Stimulated activated CD8-positive, alpha-beta memory T cell treated with anti-CD3 and anti-CD28 coated beads, Interleukin-4, amount 100 ng/mL, for 24 hours (primary cell): Measurements from ENCODE around the gene LSS.

ENCODE experiments used
- DNase-seq: peaks from one replicate; pipeline ENCODE4 v3.0.0-alpha.2; 2020; ENCODE audit warnings: low read depth

LSS gene

DNA sequence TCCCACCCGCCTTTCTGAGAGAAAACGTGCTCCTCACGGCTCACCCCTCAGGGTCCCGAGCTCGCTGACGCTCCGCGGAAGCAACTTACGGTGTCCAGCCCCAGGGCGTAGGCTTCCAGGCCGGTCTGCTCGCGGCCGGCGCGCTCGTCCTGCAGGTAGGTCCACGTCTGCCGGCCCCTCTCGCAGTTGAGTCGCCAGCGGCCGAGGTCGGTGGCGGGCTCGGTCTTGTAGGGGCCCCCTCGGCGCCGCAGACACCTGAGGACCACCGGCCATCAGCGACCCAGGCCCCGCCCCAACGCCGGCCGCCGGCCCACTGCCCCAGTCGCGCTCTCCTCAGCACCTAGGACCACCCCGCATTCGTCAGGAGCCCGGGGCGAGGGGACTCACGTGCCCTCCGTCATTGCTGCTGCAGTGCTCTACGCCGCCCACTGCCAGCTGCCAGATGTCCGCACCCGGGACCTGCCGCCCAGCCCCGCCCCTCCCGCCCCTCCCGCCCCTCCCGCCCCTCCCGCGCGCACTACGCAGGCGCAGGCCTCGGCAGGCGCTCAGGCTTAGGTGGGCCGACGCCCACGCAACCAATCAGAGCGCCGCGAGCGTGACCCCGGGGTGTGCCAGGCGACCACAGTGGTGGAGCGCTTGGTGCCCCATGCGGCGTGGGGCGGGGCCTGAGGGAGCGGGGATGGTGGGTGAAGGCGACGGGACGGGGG is at the start of gene LSS:
TSS of gene LSS (minus strand) at position 430 of the 707 bp plus-strand sequence. CDS start at position 401, 29 bp downstream.
- DNase-seq = peak; percentile 96

DNA sequence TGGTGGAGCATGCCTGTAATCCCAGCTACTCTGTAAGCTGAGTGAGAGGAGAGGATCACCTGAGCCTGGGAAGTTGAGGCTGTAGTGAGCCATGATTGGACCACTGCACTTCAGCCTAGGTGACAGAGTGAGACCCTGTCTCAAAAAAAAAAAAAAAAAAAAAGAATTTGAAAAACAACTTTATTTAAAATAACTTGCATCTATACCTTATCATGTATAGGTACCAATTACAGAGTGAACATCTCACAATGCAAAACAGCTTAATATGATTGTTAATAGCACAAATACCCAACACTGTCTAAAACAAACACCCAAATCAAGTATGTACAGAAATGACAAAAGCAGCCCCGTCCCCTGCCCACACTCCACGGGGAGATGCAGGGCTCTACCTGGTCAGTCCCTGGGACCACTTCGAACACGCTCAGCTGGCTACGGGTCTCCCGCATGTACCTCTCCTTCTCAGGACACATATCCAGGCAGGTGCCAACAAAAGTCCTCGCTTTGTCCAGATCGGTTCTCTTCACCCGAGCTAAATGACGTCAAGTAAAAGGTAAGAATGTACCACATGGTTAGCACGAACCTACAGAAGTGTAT is 46.3 kb upstream of the LSS start:
- DNase-seq = no peak

DNA sequence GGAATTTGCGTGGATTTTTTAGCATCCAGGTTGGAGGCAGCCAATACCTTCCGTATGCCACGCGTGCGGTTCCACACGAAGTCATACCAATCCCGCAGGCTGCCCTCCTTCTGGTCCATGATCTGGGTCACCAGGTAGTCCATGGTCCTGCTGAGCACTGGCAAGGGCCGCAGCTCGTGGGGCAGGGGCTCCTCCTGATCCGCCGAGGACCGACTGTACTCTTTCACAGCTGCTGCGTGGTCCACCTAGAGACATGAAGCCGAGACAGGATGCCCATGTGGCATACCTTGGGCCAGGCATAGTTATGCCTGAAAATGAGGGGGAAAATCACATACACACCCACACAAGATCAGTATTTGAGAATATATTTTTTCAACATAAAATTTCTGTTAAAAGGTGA is 44.8 kb upstream of the LSS start:
- no peak for DNase-seq

DNA sequence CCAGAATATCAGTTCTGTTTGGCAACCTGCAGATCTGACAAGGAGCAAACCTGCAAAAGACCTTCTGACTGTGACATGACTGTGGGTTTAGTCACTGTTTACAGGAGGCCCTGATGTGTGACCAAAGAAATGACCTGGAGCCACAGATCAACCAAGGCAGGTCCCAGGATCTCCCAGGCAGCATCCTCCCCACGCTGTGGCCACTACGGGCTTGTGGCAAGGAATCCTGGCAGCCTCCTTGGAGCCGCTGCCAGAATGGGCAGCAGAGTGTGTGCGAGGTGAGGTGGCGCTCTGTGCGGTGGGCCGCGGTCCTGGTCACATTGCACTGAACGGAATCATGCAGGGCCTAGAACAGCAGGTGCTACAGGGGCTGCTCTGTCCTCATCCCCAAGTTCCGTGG is 40.9 kb upstream of the LSS start:
- no peak for DNase-seq

DNA sequence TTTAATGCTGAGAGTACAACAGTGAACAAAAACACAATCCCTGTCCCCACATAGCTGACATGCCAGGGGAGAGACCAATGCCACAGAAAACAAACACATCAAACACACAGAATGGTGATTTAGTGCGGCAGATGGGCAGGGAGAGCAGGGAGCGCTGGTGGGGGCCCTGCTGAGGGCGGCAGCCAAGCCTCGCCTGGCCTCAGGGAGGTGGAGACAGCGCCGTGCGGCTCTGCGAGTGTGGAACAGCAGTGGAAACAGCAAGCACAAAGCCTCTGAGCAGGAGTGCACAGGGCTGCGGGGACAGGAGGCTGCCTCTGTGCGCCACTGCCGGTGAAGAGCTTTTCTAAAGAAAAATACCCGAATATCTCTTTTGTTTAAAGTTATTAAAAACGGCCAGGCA is 39.8 kb upstream of the LSS start:
- DNase-seq = no peak

DNA sequence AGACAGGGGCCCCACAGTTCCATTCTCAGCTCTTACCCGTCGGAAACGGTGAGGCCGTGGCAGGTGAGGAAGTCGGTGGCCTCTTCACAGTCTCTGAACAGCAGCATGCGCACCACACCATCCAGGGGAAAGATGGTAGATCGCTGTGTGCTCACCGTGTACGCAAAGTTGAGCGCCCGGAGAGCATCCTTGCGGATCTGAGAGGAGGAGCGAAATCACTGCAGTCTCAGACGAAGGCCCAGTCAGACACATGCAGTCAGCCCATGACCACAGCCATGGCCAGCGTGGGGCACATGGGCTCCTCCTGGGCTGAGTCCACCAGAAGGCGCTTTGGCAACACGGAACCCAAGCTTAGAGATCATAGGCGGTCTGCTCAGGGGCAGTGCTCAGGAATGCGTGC is 38.4 kb upstream of the LSS start:
- DNase-seq = no peak

DNA sequence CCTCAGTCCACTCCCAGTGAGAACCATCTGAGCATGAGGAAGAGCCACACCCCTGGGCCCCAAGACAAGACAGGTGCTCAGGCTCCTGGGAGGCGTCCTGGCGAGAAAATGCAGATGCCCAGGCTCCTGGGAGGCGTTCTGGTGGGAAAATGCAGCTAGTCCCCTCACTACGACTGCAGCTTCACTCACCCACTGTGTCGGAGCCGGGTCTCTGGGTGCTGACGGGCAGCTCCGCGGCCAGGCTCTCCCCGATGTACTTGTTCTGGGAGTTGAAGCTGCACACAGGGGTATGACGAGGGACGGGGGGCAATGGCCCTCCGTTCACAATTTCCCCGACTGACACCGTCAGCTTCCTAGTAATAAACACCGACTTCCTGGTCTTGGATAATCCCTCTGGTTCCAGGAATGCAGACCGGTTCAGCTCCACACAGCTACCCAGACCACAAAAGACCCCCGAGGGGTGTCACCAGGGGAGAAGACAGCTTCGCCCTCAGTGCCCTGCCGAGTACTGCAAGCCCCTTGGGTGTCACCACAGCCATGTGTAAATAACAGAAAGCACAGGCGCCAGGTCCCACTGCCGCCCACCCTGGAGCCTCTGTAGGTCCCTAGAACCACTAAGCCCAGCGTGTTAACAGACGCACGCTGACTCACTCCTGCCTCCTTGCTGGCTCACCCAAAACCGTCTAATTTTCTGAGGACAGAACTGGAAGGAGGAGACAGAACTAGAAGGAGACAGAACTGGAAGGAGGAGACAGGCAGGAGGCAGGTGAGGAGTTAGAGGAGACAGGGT is 37.4 kb upstream of the LSS start:
- DNase-seq = no peak

DNA sequence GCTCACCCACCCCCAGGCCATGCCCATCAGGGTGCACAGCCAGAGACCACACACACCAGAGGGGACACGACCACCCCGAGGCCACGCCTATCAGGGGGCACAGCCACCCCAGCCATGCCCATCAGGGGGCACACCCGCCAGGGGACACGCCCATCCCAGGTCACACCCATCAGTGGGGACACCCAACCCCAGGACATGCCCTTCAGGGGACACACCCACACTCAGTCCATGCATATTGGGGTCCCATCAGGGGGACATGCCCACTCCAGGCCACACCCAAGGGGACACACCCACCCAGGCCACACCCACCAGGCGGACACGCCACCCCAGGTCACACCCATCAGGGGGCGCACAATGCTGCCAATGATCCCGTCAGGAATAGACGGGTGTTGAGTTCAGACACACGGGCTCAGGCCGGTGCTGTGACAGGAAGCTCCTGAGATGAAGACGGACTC is 36.1 kb upstream of the LSS start:
- DNase-seq = no peak

DNA sequence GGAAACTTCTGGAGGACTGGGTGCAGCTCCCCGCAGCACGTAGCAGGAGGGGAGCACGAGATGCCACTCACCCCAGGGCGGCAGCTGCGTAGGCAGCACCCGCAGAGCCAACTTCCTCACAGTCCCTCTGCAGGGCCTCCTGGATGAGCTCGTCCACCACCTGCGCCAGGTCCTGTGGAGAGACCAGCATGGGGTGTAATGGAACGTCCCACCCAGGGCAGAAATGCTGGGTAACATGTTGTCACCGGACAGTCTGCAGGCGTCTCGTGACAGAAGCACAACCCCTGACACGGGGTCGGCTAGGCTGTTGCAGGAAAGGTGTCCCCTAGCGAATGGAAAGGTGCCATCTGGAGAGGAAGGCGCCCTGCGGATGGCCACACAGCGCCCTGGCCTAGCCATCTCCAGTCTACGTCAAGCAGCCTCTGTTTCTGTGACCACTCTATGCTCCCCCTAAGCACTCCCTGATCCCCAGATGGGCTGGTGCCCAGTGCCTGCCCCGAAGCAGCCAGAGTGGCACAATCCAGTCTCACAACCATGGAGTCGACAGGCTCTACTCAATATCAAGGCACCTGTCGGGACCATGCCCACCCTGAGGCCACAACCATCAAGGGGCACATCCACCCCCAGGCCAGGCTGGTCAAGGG is 35.6 kb upstream of the LSS start:
- no peak for DNase-seq

DNA sequence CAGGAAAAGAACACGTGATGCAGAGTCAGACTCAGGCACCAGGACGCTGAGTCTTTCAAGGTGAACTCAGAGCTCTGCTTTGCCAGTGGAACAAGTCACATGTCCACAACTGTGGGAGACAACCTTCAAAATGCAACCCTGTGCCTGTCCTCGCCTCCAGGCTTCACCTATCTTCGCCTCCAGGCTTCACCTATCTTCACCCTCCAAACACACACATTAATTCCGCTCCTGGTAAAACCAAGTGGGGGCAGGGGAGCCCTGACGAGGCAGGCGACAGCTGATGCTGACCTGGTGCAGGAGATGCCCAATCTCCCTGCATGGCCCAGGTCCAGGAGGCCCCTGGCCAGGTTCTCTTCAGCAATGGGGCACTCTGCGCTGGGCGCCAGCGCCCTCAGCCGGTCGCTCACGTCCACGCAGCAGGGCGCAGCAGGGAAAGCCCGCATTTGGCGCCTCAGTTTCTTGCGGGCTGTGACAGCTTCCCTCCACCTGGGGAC is 28.0 kb upstream of the LSS start:
- no peak for DNase-seq

DNA sequence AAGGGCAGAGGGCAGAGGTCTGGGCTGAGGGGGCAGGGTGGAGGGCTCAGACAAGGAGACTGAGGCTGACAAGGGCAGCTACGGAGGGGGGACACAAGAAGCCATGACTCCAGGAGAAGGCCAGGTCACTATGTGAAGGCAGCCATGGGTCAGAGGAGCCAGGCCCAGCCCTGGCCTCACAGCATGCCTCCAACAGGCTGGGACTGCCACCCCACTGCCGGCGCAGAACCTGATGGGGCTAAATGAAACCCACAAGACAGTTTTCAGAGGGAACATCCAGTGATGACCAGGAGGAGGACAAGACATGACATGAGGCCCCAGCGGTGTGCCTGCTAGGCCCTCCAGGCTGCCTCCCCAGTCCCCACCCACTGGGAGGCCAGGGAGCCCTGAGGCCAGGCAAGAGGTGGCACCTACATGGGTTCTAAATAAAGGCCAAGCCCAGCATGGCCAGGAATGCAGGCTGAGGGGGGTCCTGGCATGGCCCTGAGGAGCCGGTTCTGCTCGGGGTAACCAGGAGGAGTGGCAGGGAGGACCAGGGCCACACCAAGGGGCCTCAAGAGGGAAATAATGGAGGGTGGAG is 27.3 kb upstream of the LSS start:
- no peak for DNase-seq

DNA sequence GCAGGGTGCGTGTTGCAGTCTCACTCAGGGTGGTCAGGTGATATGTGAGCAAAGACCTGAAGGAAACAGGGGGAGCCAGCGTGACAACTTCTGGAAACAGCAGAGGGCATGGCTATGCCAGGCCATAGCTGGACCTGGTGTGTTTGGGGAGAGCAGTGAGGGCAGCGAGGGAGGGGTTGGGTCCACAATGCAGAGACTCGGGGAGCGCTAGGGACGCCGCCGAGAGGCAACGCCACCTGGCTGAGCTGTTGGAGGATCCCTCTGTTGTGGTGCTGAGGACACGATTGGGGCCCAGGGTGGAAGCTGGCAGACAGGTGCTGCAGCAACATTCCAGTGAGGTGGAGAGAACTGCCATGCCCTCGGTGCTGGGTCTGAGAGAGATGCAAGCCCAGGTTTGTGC is 26.6 kb upstream of the LSS start:
- DNase-seq = no peak

DNA sequence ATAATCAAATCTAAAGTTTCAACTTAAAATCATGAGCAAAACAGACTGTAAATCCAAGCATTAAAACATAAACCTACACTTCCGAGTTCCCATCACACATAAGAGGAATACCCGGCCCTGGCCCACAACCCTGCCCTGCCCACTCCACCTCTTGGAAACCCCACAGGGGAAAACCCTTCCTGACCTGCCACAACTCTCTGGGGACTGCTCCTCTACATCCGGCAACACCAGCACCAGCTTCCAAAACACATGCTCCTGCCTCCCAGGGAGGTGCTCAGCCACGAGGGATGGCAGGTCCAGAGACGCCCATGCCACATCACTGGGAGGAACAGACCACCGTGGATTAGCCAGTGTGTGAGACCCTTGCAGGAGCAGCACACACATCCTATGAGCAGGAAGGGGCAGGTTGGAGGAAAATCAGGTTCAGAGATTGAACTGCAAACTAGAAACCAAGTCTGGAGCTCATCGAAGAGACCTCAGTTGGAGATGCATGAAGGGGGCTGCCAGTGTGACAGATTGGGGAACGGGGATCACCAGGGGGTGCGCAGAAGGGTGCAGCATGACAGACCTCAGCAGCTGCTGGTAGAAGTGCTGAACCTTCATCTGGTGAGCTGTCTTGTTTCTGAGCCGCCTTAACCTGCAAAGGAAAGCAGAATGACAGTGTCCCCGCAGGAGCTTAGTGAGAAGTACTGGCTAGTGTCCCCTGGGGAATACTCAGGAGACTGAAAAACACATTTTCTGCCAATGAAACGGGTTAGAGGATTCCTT is 25.8 kb upstream of the LSS start:
- no peak for DNase-seq

DNA sequence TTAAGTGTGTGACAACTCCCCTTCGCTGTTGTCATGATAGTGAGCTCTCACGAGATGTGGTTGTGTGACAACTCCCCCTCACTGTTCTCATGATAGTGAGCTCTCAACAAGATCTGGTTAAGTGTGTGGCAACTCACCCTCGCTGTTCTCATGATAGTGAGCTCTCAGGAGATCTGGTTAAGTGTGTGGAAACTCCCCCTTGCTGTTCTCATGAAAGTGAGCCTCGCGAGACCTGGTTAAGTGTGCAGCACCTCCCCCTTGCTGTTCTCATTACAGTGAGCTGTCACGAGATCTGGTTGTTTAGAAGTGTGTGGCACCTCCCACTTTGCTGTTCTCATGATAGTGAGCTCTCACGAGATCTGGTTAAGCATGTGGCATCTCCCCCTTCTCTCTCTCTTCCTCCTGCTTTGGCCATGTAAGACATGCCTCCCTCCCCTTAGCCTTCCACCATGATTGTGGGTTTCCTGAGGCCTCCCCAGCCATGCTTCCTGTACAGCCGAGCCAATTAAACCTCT is 25.1 kb upstream of the LSS start:
- peak; percentile 36 for DNase-seq

DNA sequence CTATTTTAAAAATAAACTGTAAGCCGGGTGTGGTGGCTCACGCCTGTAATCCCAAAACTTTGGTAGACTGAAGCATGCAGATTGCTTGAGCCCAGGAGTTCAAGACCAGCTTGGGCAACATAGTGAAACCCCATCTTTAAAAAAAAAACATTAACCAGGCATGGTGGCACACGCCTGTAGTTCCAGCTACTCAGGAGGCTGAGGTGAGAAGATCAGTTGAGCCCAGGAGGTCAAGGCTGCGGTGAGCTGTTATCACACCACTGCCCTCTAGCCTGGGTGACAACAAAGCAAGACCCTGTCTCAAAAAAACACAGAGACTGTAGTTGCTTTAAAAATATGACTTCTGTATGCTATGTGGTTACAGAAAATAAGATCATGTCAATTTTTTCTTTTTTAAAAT is 24.3 kb upstream of the LSS start:
- DNase-seq = no peak

DNA sequence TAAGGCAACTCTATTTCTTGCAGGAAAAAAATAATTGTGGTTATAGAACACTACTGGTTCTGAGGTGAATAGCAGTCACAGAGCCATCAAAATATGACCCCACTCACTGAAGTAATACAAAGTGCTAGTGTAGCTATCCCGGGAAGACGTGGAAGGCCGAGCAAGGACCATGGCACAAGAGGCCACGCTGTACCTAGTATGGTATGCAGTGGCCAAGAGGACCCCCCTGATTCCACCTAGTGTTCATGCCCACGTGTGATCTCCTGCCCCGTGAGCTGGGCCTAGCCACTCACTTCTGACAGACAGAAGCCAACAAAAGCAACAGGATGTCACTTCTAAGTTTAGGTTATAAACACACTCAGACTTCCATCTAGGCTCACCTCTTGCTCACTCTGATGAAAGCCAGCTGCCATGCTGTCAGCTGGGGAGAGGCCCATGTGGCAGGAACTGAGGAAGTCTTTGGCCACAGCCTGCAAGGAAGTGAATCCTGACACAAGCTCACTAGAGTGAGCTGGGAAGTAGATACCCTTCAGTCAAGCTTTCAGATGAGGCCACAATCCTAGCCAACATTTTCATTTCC is 21.7 kb upstream of the LSS start:
- no peak for DNase-seq

DNA sequence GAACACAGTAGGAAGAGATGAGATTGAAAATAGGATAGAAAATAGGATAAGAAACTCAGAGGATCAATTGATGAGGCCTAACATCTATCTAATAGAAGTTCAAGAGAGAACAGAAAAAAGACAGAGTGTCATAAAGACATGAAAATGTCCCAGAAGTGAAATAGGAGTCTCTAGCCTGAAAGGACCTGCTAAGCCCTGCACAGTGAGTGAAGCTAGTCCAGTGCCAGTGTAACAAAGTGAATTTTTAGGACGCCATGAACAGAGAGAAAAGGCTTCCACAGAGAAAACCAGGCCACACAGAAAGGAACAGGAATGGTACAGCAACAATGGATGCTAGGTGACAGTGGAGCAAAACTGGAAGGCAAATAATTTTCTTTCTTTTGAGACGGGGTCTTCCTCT is 20.3 kb upstream of the LSS start:
- no peak for DNase-seq

DNA sequence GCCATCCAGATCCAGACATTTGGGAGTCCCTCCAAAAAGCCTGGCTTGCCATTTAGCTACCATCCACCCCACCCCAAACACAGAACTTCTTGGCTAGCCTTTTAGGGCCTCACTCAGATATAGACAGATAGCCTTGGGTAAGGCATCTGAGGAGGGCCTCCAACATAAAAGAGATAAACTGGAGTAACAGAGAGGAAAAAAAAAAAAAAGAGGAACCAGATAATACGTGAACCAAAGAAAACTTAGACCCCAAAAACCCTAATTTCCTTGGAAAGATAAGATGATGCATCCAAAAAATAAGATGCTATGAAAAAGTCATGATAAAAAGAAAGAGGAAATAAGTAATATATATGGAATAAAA is 19.8 kb upstream of the LSS start:
- DNase-seq = no peak

DNA sequence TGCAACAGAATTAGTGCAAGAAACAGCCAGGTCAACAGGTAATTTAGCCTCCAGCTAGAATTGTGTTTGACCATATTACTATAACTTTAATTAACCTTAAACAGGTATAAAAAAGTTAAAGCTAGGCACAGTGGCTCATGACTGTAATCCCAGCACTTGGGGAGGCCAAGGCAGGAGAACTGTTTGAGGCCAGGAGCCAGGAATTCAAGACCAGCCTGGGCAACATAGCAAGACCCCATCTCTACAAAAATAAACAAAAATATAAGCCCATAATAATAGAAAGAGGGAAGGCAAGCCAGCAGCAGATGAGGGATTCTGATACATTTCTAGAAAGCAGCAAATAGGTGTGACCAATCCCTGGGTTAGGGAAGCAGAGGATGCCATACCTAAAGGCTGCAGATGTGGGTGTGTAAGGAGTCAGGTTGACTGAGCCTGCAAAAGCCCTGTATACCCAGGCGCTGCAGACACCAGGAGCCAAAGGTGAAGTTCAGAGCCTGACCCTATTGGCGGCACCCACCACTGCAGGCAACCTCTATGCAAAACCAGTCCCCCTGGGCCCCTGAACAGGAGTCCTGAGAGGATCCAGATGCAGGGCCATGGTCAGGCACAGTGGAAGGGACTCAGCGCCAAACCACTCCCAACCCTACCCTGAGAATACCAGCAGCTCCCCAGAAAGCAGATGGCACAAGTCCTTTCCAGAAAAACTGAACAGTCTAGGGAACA is 19.3 kb upstream of the LSS start:
- no peak for DNase-seq

DNA sequence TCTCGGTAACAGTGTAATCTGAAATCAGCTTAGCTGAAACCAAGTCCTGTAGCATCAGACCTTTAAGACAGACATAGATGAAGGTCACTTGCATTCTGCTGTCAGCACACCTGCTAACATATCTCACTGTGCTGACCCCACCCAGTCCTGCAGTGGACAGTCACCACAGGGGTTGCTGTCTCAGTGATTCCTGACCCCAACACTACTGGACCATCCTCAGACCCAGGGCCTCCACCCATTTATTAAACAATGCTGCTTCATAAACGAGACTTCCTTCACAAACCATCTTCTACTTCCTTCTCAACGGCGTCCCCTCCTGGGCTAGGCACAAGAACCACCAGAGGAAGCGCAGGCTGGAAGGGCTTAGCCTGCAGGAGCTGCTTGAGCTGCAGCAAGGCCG is 17.8 kb upstream of the LSS start:
- no peak for DNase-seq
